ENCODE results near the gene ALG12. TPM values are rescaled to one million over a fixed set of nuclear protein-coding genes. Genes with fewer than 3 reads are reported as not detected.

Gene ALG12
- total RNA-seq, 1 experiment from 2014 or later: 18.2 TPM

DNA sequence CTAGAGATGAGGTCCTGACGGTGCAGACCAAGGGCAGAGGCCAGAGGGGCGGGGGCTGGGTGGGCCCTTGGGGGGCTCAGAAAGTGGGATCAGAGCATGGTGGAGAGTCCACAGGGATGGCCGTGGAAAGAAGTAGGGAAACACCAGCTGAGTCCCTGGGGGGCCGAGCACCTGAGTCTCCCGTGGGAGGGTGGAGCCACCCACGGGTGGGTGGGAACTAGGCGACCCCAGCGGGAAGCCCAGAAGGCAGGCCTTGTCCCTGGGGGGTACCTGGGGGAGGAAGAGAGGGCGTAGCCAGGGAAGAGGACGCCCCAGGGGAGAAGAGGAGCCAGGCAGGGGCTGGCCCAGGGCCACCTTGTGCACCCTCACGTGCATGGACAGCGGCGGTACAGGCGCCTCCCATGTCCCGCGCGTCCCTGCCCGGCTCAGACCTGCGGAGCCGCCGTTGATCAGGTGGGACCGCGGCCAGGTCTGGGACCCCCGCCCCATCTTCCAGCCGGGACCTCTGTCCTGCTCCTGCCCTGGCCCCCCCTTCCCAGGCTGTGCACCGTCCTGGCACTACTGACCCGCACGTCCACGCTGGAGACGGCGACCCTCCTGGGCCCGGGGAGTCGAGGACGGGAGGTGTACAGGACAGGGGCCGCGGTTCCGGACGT is 10.4 kb upstream of the ALG12 start:
- POLR2A ChIA-PET: no interaction called here
- no peaks in the 10 kb centered on the region for H3K27me3 Mint-ChIP-seq (ENCODE audit: insufficient read depth, unreplicated experiment)
- H3K9me3 Mint-ChIP-seq (ENCODE audit: unreplicated experiment): no peaks in the 10 kb centered on the region
- H3K27ac Mint-ChIP-seq (ENCODE audit: low read depth, unreplicated experiment): no peak overlapping the region
- CTCF ChIA-PET: interaction anchor here (0.6 kb wide), 1 partner anchor 98 kb away, joined by 3 read pairs; no protein-coding TSS in a partner anchor
- intact Hi-C loops (cut with micrococcal nuclease): no loop called here
- DNase-seq (ENCODE audit: unreplicated experiment): no peak
- TF ChIP-seq, protein P1, sequence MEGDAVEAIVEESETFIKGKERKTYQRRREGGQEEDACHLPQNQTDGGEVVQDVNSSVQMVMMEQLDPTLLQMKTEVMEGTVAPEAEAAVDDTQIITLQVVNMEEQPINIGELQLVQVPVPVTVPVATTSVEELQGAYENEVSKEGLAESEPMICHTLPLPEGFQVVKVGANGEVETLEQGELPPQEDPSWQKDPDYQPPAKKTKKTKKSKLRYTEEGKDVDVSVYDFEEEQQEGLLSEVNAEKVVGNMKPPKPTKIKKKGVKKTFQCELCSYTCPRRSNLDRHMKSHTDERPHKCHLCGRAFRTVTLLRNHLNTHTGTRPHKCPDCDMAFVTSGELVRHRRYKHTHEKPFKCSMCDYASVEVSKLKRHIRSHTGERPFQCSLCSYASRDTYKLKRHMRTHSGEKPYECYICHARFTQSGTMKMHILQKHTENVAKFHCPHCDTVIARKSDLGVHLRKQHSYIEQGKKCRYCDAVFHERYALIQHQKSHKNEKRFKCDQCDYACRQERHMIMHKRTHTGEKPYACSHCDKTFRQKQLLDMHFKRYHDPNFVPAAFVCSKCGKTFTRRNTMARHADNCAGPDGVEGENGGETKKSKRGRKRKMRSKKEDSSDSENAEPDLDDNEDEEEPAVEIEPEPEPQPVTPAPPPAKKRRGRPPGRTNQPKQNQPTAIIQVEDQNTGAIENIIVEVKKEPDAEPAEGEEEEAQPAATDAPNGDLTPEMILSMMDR (IDR thresholded peaks at IDR 0.05; ENCODE audit: unreplicated experiment): no peak
- BruUV-seq (replicated peaks): no TSS peak
- H3K4me3 Mint-ChIP-seq (ENCODE audit: unreplicated experiment): no peak overlapping the region
- peaks cover 26% of the 10 kb centered on the region for H3K36me3 Mint-ChIP-seq (ENCODE audit: insufficient read depth, unreplicated experiment)
- peaks cover 12% of the 10 kb centered on the region for H3K4me1 Mint-ChIP-seq (ENCODE audit: insufficient read depth, unreplicated experiment)

DNA sequence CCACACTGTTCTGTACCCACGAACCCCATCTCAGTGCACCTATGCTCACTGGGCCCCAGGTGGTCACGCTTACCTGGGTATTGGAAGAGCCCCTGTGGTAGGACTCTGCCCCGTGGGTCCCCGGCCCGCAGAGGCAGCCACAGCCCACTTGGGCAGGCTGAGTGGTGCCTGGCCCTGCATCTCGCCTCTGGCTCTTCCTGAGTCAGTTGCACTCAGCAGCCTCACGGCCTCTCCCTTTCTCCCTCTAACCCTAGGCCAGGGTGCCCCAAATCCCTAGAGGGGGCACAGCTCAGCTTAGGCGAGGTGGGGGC is 9.9 kb upstream of the ALG12 start:
- no peak overlapping the region for H3K27ac Mint-ChIP-seq (ENCODE audit: low read depth, unreplicated experiment)
- no TSS peak for BruUV-seq (replicated peaks)
- H3K4me3 Mint-ChIP-seq (ENCODE audit: unreplicated experiment): no peak overlapping the region
- peaks cover 26% of the 10 kb centered on the region for H3K36me3 Mint-ChIP-seq (ENCODE audit: insufficient read depth, unreplicated experiment)
- peaks cover 9% of the 10 kb centered on the region for H3K4me1 Mint-ChIP-seq (ENCODE audit: insufficient read depth, unreplicated experiment)
- no peak for DNase-seq (ENCODE audit: unreplicated experiment)
- H3K9me3 Mint-ChIP-seq (ENCODE audit: unreplicated experiment): no peaks in the 10 kb centered on the region
- intact Hi-C loops (cut with micrococcal nuclease): no loop called here
- H3K27me3 Mint-ChIP-seq (ENCODE audit: insufficient read depth, unreplicated experiment): no peaks in the 10 kb centered on the region
- POLR2A ChIA-PET: interaction anchor here (1.6 kb wide), 1 partner anchor 10 kb away, joined by 5 read pairs; the partner anchor contains the start of genes ALG12 and CRELD2
- TF ChIP-seq, protein P1 (IDR thresholded peaks at IDR 0.05; ENCODE audit: unreplicated experiment): no peak
- CTCF ChIA-PET: interaction anchor here (0.6 to 1.5 kb wide), 2 partner anchors 98 to 102 kb away, joined by 3 to 8 read pairs; no protein-coding TSS in a partner anchor

DNA sequence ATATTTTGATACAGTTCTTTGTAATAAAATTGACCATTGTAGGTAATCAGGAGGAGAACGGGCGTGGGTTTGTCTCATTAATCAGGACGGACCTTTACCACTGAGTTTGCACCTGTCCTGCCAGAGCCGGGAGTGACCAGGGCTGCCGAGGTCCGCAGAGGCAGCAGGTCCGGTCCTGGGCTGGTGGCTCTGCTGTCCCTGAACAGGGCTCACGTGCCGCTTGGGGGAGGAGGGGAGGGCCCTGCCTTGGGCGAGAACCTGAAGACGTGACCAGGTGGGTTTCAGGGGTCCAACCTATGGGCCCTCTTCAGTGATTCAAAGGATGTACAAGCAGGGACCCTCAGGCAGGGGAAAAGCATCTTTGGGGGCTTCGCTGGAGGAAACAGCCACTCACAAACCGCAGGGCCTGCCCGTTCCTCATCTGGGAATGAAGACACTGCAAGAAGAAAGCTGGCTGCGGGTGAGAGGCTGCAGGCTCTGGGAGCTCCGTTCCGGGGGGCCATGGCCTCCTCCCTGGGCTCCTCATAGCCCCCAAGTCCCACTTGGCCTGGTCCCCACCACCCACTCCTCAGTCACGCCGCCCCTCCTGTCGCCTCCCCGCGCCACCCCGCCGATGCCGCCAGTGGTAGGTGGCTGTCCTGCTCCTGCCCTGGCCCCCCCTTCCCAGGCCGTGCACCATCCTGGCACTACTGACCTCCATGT is 9.4 kb upstream of the ALG12 start:
- ChIA-PET CTCF (interaction anchor here (1.5 kb wide), 1 partner anchor 102 kb away, joined by 8 read pairs; no protein-coding TSS in a partner anchor), POLR2A (interaction anchor here (1.6 kb wide), 1 partner anchor 9 kb away, joined by 5 read pairs; the partner anchor contains the start of genes ALG12 and CRELD2)
- TF ChIP-seq, protein P1 (IDR thresholded peaks at IDR 0.05; ENCODE audit: unreplicated experiment): no peak
- DNase-seq (ENCODE audit: unreplicated experiment): no peak
- no peaks in the 10 kb centered on the region for H3K9me3 Mint-ChIP-seq (ENCODE audit: unreplicated experiment)
- no TSS peak for BruUV-seq (replicated peaks)
- no peak overlapping the region for H3K27ac Mint-ChIP-seq (ENCODE audit: low read depth, unreplicated experiment)
- no peak overlapping the region for H3K4me3 Mint-ChIP-seq (ENCODE audit: unreplicated experiment)
- no peaks in the 10 kb centered on the region for H3K27me3 Mint-ChIP-seq (ENCODE audit: insufficient read depth, unreplicated experiment)
- intact Hi-C loops (cut with micrococcal nuclease): no loop called here
- peaks cover 26% of the 10 kb centered on the region for H3K36me3 Mint-ChIP-seq (ENCODE audit: insufficient read depth, unreplicated experiment)
- peaks cover 5% of the 10 kb centered on the region for H3K4me1 Mint-ChIP-seq (ENCODE audit: insufficient read depth, unreplicated experiment)

DNA sequence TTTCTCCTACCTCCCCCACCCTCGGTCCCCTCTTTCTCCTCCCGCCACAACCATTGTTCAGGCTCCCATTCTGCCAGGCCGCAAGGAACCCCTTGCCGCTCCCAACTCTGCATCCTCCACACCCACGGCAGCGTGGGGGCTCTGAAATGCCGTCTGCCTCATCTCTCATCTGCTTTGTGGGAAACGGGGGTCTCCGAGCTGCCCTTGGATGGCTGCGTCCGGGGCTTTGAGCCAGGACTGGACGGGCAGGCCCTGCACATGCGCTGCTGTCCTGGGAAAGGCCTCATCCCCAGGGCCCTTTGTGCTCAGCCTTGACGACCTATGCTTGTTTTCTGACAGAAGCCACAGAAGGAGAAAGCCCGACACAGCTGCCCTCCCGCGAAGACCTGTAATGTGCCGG is 8.7 kb upstream of the ALG12 start:
- no peak overlapping the region for H3K27ac Mint-ChIP-seq (ENCODE audit: low read depth, unreplicated experiment)
- intact Hi-C loops (cut with micrococcal nuclease): no loop called here
- DNase-seq (ENCODE audit: unreplicated experiment): no peak
- peaks cover 5% of the 10 kb centered on the region for H3K4me1 Mint-ChIP-seq (ENCODE audit: insufficient read depth, unreplicated experiment)
- H3K4me3 Mint-ChIP-seq (ENCODE audit: unreplicated experiment): no peak overlapping the region
- ChIA-PET POLR2A (interaction anchor here (1.6 kb wide), 1 partner anchor 9 kb away, joined by 5 read pairs; the partner anchor contains the start of genes ALG12 and CRELD2), CTCF (interaction anchor here (1.5 kb wide), 1 partner anchor 103 kb away, joined by 8 read pairs; no protein-coding TSS in a partner anchor)
- no TSS peak for BruUV-seq (replicated peaks)
- no peaks in the 10 kb centered on the region for H3K27me3 Mint-ChIP-seq (ENCODE audit: insufficient read depth, unreplicated experiment)
- TF ChIP-seq, protein P1 (IDR thresholded peaks at IDR 0.05; ENCODE audit: unreplicated experiment): no peak
- H3K9me3 Mint-ChIP-seq (ENCODE audit: unreplicated experiment): no peaks in the 10 kb centered on the region
- peaks cover 26% of the 10 kb centered on the region for H3K36me3 Mint-ChIP-seq (ENCODE audit: insufficient read depth, unreplicated experiment)

Data from MCF 10A (cell line).